HEK293 (cell line): ENCODE measurements around the gene KRTAP19-3.

Experiments used
- CTCF ChIA-PET: fragments of 350-600 bp; formaldehyde crosslinking; extraction: SDS; loops from one replicate; lab custom pipeline; 2021; ENCODE audit warnings: antibody characterized with exemption; lab: Yijun Ruan, JAX
- POLR2A ChIA-PET: fragments of 300-600 bp; formaldehyde crosslinking; extraction: SDS; loops from one replicate; lab custom pipeline; 2020; ENCODE audit warnings: antibody characterized with exemption, inconsistent platforms; lab: Yijun Ruan, JAX
- H3K27ac ChIP-seq: fragments of 200-500 bp; sonication (Bioruptor generic); 2 replicates; pipeline ENCODE4 v1.5.1; 2014; ENCODE audit warnings: low read depth, low read length, control low read depth, inconsistent platforms; ENCODE audit errors: extremely low read depth
- H3K36me3 ChIP-seq, 2 experiments: fragments of 200-500 bp in 1 of 2; sonication (Bioruptor generic) in 1 of 2; 1 replicate in 1 of 2; 2 replicates in 1 of 2; pipeline ENCODE4 v1.5.1; 2014 to 2017; ENCODE audit warnings: inconsistent platforms in 2 of 2, low read length in 2 of 2; ENCODE audit not compliant: control insufficient read depth in 2 of 2, insufficient read depth in 1 of 2
- H3K4me1 ChIP-seq: fragments of 200-500 bp; sonication (Bioruptor generic); 2 replicates; pipeline ENCODE4 v1.5.1; 2014; ENCODE audit warnings: mild to moderate bottlenecking, low read length, inconsistent platforms; ENCODE audit not compliant: control insufficient read depth, insufficient read depth
- H3K4me3 ChIP-seq: 2 replicates; pipeline ENCODE4 v1.5.1; 2011; ENCODE audit warnings: low read depth, mild to moderate bottlenecking, control low read depth, low read length, moderate library complexity
- H3K9me3 ChIP-seq: fragments of 200-500 bp; sonication (Bioruptor generic); 2 replicates; pipeline ENCODE4 v1.5.1; 2014; ENCODE audit warnings: low read depth, low read length, inconsistent platforms; ENCODE audit not compliant: control insufficient read depth, insufficient read depth
- GLI2 ChIP-seq: fragments of 450-650 bp; formaldehyde crosslinking; IDR thresholded peaks from 2 replicates; pipeline ENCODE4; 2017; ENCODE audit warnings: missing biosample characterization, missing genetic modification characterization, low read depth, borderline replicate concordance
- OSR2 ChIP-seq: fragments of 450-650 bp; formaldehyde crosslinking; IDR thresholded peaks from 2 replicates; pipeline ENCODE4 v1.5.1; 2016; ENCODE audit warnings: missing biosample characterization, missing genetic modification characterization
- SETDB1 ChIP-seq: IDR thresholded peaks from one replicate; pipeline ENCODE4 v1.6.1; 2017; ENCODE audit warnings: mild to moderate bottlenecking, low read length, moderate library complexity, mixed read lengths; ENCODE audit not compliant: insufficient read length
- TRIM28 ChIP-seq: IDR thresholded peaks from 2 replicates; pipeline ENCODE4 v1.6.1; 2011; ENCODE audit warnings: low read length, control low read depth, borderline replicate concordance
- ZFP41 ChIP-seq: fragments of 450-650 bp; formaldehyde crosslinking; IDR thresholded peaks from 2 replicates; pipeline ENCODE4 v1.5.1; 2016; ENCODE audit warnings: missing biosample characterization, missing genetic modification characterization, borderline replicate concordance
- ZNF140 ChIP-seq: fragments of 450-650 bp; formaldehyde crosslinking; IDR thresholded peaks from 2 replicates; pipeline ENCODE4 v1.5.1; 2016; ENCODE audit warnings: missing biosample characterization, missing genetic modification characterization
- ZNF404 ChIP-seq: fragments of 450-650 bp; formaldehyde crosslinking; IDR thresholded peaks from 2 replicates; pipeline ENCODE4 v1.5.1; 2017; ENCODE audit warnings: missing biosample characterization, missing genetic modification characterization
- ZNF433 ChIP-seq: fragments of 450-650 bp; formaldehyde crosslinking; IDR thresholded peaks from 2 replicates; pipeline ENCODE4 v1.5.1; 2016; ENCODE audit warnings: missing biosample characterization, missing genetic modification characterization, low read depth
- ZNF548 ChIP-seq: fragments of 450-650 bp; formaldehyde crosslinking; IDR thresholded peaks from 2 replicates; pipeline ENCODE4 v1.5.1; 2016; ENCODE audit warnings: missing biosample characterization, missing genetic modification characterization
- ZNF560 ChIP-seq: fragments of 450-650 bp; formaldehyde crosslinking; IDR thresholded peaks from 2 replicates; pipeline ENCODE4 v1.5.1; 2017; ENCODE audit warnings: missing biosample characterization, missing genetic modification characterization, borderline replicate concordance
- ZNF585B ChIP-seq: fragments of 450-650 bp; formaldehyde crosslinking; IDR thresholded peaks from 2 replicates; pipeline ENCODE4 v1.5.1; 2016; ENCODE audit warnings: missing biosample characterization, missing genetic modification characterization
- ZNF621 ChIP-seq: fragments of 450-650 bp; formaldehyde crosslinking; IDR thresholded peaks from 2 replicates; pipeline ENCODE4 v1.5.1; 2017; ENCODE audit warnings: missing biosample characterization, missing genetic modification characterization
- ZNF777 ChIP-seq: fragments of 450-650 bp; formaldehyde crosslinking; IDR thresholded peaks from 2 replicates; pipeline ENCODE4 v1.5.1; 2017; ENCODE audit warnings: missing biosample characterization, missing genetic modification characterization, borderline replicate concordance
- TF ChIP-seq, protein P1 (sequence below): fragments of 450-650 bp; formaldehyde crosslinking; IDR thresholded peaks from 2 replicates; pipeline ENCODE4 v1.5.1; 2016; ENCODE audit warnings: missing biosample characterization, missing genetic modification characterization
- TF ChIP-seq, protein P2 (sequence below): fragments of 450-650 bp; formaldehyde crosslinking; IDR thresholded peaks from 2 replicates; pipeline ENCODE4; 2016; ENCODE audit warnings: missing biosample characterization, missing genetic modification characterization
- TF ChIP-seq, protein P3 (sequence below): fragments of 450-650 bp; formaldehyde crosslinking; IDR thresholded peaks from 2 replicates; pipeline ENCODE4 v1.5.1; 2016; ENCODE audit warnings: missing biosample characterization, missing genetic modification characterization
- TF ChIP-seq, protein P4 (sequence below): fragments of 450-650 bp; formaldehyde crosslinking; IDR thresholded peaks from 2 replicates; pipeline ENCODE4 v1.5.1; 2016; ENCODE audit warnings: missing biosample characterization, missing genetic modification characterization, borderline replicate concordance
- TF ChIP-seq, protein P5 (sequence below): fragments of 450-650 bp; formaldehyde crosslinking; IDR thresholded peaks from 2 replicates; pipeline ENCODE4 v1.5.1; 2016; ENCODE audit warnings: missing biosample characterization, missing genetic modification characterization

KRTAP19-3 gene

DNA sequence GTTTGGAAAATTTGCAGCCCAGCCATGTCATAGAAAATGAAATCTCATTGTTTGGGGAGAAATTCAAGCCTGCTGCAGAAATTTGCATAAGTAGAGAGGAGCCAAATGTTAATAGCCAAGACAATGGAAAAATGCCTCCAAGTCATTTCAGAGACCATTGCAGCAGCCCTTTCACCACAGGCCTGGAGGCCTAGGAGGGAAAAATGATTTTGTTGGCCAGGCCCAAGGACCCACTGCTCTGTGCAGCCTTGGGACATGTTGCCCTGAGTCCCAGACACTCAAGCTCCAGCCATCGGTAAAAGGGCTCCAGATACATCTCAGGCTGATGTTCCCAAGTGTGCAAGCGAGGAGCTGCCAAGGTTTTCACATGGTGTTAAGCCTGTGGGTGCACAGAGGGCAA, 5.6 kb downstream of the KRTAP19-3 start:
- H3K9me3 ChIP-seq = no peaks in the 10 kb centered on the region
- POLR2A ChIA-PET = no interaction called here
- TF ChIP-seq TRIM28 (peak; percentile 16; the same call in 1 of the 2 replicates), ZNF585B (tag by site-specific recombination) (peak; percentile 75), SETDB1 (peak; percentile 77), ZNF140 (no peak)
- no peaks in the 10 kb centered on the region for H3K4me1 ChIP-seq
- H3K27ac ChIP-seq = no peak overlapping the region
- H3K36me3 ChIP-seq = no peaks in the 10 kb centered on the region
- no peak overlapping the region for H3K4me3 ChIP-seq
- CTCF ChIA-PET = no interaction called here

DNA sequence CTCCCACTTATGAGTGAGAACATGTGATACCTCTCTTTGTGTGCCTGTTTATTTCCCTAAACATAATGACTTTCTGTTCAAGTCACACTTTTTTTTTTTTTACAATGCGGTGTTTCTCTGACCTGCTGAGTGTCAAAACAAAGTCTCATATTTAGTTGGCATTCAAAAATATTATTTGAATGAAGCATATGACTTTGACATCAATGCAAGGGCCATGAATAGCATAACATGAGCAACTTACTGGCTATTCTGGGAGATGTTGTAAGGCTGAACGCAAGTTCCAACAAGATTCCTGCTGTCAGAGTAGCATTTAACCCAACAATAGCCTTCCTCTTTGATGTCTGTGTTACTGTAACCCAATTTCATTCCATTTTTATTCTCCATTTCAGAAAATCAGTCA, 9.7 kb downstream of the KRTAP19-3 start:
- POLR2A ChIA-PET = no interaction called here
- TF ChIP-seq ZNF433 (tag by site-specific recombination) (no peak), ZNF404 (tag by site-specific recombination) (no peak), ZNF548 (no peak), ZNF777 (tag by site-specific recombination) (no peak), OSR2 (tag by site-specific recombination) (no peak), ZNF621 (tag by site-specific recombination) (no peak), ZFP41 (no peak), GLI2 (tag by site-specific recombination) (no peak), ZNF560 (tag by site-specific recombination) (no peak)
- TF ChIP-seq, protein P1, sequence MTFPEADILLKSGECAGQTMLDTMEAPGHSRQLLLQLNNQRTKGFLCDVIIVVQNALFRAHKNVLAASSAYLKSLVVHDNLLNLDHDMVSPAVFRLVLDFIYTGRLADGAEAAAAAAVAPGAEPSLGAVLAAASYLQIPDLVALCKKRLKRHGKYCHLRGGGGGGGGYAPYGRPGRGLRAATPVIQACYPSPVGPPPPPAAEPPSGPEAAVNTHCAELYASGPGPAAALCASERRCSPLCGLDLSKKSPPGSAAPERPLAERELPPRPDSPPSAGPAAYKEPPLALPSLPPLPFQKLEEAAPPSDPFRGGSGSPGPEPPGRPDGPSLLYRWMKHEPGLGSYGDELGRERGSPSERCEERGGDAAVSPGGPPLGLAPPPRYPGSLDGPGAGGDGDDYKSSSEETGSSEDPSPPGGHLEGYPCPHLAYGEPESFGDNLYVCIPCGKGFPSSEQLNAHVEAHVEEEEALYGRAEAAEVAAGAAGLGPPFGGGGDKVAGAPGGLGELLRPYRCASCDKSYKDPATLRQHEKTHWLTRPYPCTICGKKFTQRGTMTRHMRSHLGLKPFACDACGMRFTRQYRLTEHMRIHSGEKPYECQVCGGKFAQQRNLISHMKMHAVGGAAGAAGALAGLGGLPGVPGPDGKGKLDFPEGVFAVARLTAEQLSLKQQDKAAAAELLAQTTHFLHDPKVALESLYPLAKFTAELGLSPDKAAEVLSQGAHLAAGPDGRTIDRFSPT (tag by site-specific recombination) = no peak
- TF ChIP-seq, protein P2, sequence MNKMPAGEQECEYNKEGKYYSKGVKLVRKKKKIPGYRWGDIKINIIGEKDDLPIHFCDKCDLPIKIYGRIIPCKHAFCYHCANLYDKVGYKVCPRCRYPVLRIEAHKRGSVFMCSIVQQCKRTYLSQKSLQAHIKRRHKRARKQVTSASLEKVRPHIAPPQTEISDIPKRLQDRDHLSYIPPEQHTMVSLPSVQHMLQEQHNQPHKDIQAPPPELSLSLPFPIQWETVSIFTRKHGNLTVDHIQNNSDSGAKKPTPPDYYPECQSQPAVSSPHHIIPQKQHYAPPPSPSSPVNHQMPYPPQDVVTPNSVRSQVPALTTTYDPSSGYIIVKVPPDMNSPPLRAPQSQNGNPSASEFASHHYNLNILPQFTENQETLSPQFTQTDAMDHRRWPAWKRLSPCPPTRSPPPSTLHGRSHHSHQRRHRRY (tag by site-specific recombination) = no peak
- TF ChIP-seq, protein P3, sequence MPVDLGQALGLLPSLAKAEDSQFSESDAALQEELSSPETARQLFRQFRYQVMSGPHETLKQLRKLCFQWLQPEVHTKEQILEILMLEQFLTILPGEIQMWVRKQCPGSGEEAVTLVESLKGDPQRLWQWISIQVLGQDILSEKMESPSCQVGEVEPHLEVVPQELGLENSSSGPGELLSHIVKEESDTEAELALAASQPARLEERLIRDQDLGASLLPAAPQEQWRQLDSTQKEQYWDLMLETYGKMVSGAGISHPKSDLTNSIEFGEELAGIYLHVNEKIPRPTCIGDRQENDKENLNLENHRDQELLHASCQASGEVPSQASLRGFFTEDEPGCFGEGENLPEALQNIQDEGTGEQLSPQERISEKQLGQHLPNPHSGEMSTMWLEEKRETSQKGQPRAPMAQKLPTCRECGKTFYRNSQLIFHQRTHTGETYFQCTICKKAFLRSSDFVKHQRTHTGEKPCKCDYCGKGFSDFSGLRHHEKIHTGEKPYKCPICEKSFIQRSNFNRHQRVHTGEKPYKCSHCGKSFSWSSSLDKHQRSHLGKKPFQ (tag by site-specific recombination) = no peak
- TF ChIP-seq, protein P4, sequence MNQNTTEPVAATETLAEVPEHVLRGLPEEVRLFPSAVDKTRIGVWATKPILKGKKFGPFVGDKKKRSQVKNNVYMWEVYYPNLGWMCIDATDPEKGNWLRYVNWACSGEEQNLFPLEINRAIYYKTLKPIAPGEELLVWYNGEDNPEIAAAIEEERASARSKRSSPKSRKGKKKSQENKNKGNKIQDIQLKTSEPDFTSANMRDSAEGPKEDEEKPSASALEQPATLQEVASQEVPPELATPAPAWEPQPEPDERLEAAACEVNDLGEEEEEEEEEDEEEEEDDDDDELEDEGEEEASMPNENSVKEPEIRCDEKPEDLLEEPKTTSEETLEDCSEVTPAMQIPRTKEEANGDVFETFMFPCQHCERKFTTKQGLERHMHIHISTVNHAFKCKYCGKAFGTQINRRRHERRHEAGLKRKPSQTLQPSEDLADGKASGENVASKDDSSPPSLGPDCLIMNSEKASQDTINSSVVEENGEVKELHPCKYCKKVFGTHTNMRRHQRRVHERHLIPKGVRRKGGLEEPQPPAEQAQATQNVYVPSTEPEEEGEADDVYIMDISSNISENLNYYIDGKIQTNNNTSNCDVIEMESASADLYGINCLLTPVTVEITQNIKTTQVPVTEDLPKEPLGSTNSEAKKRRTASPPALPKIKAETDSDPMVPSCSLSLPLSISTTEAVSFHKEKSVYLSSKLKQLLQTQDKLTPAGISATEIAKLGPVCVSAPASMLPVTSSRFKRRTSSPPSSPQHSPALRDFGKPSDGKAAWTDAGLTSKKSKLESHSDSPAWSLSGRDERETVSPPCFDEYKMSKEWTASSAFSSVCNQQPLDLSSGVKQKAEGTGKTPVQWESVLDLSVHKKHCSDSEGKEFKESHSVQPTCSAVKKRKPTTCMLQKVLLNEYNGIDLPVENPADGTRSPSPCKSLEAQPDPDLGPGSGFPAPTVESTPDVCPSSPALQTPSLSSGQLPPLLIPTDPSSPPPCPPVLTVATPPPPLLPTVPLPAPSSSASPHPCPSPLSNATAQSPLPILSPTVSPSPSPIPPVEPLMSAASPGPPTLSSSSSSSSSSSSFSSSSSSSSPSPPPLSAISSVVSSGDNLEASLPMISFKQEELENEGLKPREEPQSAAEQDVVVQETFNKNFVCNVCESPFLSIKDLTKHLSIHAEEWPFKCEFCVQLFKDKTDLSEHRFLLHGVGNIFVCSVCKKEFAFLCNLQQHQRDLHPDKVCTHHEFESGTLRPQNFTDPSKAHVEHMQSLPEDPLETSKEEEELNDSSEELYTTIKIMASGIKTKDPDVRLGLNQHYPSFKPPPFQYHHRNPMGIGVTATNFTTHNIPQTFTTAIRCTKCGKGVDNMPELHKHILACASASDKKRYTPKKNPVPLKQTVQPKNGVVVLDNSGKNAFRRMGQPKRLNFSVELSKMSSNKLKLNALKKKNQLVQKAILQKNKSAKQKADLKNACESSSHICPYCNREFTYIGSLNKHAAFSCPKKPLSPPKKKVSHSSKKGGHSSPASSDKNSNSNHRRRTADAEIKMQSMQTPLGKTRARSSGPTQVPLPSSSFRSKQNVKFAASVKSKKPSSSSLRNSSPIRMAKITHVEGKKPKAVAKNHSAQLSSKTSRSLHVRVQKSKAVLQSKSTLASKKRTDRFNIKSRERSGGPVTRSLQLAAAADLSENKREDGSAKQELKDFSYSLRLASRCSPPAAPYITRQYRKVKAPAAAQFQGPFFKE (tag by site-specific recombination) = no peak
- TF ChIP-seq, protein P5, sequence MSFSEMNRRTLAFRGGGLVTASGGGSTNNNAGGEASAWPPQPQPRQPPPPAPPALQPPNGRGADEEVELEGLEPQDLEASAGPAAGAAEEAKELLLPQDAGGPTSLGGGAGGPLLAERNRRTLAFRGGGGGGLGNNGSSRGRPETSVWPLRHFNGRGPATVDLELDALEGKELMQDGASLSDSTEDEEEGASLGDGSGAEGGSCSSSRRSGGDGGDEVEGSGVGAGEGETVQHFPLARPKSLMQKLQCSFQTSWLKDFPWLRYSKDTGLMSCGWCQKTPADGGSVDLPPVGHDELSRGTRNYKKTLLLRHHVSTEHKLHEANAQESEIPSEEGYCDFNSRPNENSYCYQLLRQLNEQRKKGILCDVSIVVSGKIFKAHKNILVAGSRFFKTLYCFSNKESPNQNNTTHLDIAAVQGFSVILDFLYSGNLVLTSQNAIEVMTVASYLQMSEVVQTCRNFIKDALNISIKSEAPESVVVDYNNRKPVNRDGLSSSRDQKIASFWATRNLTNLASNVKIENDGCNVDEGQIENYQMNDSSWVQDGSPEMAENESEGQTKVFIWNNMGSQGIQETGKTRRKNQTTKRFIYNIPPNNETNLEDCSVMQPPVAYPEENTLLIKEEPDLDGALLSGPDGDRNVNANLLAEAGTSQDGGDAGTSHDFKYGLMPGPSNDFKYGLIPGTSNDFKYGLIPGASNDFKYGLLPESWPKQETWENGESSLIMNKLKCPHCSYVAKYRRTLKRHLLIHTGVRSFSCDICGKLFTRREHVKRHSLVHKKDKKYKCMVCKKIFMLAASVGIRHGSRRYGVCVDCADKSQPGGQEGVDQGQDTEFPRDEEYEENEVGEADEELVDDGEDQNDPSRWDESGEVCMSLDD (tag by site-specific recombination) = no peak
- CTCF ChIA-PET = interaction anchor here (0.6 to 1.1 kb wide), 3 partner anchors 10 to 582 kb away, joined by 4 to 6 read pairs (median 4); no protein-coding TSS in a partner anchor
- H3K4me3 ChIP-seq = no peak overlapping the region
- no peaks in the 10 kb centered on the region for H3K36me3 ChIP-seq
- no peaks in the 10 kb centered on the region for H3K4me1 ChIP-seq
- no peak overlapping the region for H3K27ac ChIP-seq
- H3K9me3 ChIP-seq = no peaks in the 10 kb centered on the region
